Raji (cell line): ENCODE measurements around the gene CEACAM18.

Source experiments
- POLR2A ChIP-seq: IDR thresholded peaks from 2 replicates; pipeline ENCODE4 v1.6.1; 2011; ENCODE audit warnings: low read depth, low read length, control low read depth; ENCODE audit not compliant: insufficient read depth

CEACAM18 gene

DNA sequence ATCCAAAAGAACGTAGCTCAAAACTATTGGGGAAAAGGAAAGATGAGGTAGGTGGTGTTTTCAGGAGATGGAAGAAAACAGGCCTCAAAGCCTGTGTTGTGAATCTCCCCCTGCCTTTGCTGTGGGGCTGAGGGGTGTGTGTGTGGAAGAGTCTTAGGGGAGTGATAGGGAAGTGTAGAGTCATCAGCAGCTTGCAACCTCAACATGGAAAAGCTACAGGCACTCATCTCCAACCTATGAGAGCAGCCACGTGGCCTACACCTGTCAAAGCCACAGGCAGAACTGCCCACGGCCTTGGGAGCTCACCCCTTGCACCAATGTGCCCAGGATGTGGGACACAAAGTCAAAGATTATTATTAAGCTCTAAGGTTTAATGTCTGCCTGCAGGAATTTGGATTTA lies 27.6 kb downstream of the CEACAM18 start:
- TF ChIP-seq POLR2A: no peak

DNA sequence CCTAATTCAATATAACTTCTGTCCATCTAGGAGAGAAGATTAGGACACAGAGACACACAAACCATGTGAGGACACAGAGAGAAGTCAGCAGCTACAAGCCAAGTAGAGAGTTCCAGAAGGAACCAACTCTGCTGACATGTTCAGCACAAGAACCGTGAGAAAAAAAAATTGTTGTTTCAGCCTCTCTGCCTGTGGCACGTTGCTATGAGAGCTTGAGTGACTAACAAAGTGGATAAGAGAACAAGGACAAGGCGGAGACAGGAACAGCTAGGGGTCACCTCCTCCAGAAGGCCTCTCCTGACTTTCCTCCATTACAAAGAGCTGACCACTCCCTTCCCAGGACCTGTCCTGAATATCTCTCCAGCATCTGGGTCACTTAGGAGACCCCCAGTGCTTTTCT lies 28.9 kb downstream of the CEACAM18 start:
- TF ChIP-seq POLR2A: no peak

DNA sequence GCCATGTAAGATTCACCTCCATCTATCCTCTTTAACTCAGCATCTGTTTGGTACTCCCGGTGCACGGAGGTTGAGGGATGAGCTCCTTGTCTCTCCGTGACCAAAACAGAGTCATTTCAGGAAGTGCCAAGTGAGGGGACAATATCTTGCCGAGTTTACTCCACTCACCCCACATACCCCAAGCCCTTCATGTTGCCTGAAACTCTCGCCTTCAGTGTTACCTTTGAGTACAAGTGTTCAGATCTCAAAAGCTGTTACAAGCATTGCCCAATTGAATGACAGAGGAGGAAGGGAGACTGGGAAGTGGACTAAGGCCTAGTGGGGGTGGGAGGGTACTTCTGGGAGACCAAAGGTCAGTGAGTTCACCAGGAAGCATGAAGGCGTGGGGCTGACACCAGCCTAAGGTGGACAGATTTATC lies 29.3 kb downstream of the CEACAM18 start:
- no peak for TF ChIP-seq POLR2A

DNA sequence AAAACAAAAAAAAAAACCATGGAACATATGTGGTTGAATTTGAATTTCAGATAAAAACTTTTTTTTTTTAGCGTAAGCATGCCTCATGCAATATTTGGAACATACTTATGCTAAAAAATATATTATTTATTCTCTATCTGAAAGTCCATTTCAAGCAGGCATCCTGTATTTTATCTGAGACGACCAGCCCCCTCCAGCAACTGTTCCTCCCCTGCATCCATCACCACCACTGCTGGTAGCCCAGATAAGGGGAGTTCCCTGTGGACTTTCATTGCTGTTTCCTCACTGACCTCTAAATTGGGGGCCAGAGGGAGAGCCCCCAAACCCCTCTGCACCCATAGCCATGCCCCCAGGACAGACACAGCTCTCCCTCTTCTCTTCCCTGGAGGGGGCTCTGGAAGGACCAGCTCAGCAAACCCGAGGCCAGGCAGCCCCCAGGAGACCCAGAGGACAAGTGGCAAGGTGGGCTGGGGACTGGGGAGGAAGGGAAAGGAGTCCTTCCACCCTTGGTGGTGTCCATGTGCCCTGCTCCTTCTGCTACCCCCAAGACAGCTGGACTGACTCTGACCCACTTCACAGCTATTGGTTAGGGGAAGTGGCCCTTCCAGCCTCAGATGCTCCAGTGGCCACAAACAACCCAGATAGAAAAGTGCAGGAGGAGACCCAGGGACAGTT lies 29.9 kb downstream of the CEACAM18 start:
- TF ChIP-seq POLR2A: no peak

DNA sequence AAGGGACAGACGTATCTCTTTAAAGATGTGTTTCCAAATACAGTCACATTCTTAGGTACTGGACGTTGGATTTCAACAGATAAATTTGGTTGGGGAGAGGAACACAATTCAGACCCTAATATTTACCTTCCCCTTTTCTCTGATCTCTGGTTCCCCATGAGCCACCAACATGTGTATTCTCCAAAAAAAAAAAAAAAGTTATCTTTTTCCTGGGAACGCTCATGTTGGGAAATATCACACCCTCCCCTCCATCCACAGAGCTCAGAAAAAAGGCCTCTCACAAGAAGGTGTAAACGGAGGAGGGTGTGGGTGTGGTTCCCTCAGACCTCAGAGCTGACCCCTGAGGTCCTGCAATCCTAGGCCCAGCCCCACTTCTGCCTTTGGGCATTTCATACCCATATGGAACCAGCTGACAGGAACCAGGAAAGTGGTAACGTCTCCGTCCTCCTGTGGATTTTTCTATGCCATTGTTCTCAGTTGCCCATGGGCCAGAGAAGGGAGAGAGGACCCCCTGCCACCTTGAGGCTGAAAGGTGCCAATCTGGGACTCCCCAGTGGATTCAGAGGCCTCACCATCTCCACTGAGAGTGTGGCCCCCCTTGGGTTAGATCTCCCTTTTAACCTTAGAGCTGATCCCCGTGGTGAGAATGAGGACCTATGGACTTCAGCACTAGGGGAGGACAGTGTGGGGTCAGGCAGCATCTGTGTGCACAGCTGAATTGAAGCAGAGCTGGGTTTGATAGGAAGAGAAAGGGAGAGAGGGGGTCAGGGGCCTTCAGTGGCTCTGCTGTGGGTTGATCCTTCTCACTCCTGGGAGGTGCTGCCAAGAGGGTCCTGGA lies 31.7 kb downstream of the CEACAM18 start:
- TF ChIP-seq POLR2A: no peak

DNA sequence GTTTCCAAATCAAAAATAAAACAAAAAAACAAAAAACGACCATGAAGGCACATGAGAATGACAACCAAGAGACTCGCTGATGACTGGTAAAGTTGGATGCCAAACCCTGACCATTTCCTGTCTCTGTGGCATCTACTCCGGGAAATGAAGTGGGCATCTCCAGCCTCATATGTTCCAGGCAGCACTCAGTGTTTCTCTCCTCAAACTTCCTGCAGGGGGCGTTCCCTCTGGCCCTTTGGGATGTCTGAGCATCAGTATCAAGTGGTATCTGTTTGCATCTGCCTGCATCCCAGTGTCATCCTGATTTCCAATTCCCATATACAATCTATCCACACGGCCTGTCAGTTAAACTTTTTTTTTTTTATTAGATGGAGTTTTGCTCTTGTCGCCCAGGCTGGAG lies 33.0 kb downstream of the CEACAM18 start:
- no peak for TF ChIP-seq POLR2A

DNA sequence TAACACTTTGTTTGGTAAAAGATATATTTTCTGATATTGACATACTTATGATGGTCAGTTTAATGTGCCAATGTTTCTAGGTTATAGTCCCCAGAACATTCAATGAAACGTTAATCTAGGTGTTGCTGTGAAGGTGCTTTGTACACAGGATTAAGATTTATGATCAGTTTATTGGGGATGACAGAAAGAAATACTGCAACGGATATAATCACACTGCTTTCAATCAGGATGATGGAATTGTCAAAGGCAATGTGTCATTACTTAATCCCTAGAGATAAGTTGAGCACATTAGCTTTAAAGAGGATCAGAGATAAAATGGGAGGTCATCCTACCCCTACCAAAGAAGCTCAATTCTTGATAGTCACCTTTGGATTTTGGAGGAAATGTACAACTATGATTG lies 35.6 kb downstream of the CEACAM18 start:
- no peak for TF ChIP-seq POLR2A

DNA sequence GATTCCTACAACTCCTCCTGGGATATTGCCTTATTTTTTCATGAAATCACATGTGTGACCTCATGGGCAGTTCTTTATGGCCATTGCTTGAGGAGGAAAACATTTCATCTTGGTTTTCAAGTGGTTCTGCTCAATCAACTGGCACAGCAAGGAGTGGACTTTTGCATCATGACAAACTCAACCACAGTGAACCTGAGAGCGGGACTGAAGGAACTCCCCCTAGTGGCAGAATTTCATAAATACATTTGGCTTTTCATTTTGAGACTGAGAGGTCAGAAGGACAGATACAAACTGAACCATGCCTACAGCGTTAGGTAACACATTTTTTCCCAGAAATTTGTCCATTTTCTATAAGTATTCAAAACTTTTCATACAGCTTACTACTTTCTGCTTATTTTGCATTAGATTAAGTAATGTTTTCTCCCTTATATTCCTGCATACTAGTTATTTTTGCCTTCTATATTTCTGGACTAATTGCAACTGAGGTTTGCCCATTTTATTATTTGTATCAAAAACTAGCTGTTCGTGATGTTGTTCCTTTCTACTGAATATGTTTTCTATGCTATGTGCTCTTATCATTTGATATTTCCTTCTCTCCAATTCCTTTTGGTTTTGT lies 36.6 kb downstream of the CEACAM18 start:
- no peak for TF ChIP-seq POLR2A

DNA sequence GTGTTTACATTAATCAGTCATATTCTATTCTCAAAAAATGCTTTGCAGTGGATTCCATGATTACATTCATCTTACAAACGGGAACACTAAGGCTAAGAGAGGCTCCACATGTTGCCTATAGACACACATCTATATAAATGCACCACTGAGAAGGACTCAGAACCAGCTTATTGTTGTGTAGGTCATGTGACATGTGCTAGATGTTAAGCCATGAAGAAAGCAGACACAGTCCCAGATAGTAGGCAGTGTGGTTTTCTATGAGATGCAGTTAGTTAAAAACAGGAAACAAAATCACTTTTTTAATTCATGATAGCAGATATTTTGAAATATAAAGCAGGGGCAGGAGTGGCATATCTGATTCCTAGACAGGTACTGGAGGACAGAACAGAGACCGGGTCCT lies 42.4 kb downstream of the CEACAM18 start:
- TF ChIP-seq POLR2A: no peak

DNA sequence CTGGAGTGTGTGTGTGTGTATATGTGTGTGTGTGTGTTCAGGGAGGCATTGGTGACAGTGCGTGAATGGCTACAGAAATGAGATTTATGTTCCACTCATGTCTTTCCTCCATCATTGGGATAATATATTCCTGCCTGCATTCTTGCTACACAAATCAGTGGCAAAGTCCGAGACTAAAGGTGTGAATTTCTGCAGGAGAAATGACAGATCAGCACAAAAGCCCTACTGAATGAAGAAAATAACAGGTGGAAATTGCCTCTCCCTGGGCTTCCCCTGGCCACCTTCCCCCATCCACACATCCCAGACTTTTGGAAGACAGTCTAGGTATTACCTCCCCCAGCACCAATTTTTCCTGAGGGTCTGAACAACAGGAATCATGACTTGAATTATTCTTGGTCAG lies 43.0 kb downstream of the CEACAM18 start:
- no peak for TF ChIP-seq POLR2A

DNA sequence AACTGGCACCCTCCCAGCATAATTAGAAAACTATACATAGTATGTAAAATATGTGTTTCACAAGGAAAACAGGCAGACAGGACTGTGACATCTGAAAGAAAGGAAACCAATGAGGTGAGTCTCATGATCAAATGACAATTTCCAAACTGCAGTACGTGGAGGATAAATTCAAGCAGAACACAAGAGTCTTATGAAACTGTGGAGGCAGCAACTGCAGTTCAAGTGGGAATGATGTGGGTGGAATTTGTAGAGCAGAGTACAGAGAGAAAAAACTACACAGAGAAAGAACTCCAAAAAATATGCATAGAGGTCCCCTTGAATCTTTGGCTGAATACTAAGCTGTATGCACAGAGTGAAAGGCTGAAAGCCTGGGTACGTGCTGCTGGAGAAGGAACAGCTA lies 43.4 kb downstream of the CEACAM18 start:
- TF ChIP-seq POLR2A: no peak

DNA sequence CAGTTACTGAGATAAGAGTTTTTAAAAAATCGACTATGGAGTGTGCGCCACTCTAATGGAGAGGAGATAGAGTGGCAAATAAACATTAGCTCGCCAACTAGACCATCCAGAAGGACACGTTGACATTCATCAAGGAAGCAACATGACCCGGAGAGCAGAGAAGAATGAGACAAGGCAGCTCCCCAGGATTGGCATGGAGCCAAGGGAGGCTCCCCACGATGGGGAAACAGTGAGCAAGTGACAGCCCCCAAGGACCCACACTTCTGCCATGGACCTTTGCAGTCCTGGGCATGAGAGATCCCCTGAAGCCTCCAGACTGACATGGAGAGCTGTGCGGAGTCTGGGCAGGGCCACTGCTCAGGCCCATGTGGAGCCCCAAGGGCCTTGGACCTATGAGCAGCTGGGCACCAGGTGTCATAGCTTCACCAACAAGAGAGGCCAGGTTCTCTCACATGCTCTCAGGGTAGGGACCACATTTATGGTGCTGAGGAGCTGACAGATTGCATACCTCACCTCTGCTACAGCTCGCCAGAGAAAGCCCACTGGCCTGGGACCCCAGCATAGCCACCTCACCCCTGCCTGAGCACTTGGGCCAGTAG lies 46.4 kb downstream of the CEACAM18 start:
- TF ChIP-seq POLR2A: no peak

DNA sequence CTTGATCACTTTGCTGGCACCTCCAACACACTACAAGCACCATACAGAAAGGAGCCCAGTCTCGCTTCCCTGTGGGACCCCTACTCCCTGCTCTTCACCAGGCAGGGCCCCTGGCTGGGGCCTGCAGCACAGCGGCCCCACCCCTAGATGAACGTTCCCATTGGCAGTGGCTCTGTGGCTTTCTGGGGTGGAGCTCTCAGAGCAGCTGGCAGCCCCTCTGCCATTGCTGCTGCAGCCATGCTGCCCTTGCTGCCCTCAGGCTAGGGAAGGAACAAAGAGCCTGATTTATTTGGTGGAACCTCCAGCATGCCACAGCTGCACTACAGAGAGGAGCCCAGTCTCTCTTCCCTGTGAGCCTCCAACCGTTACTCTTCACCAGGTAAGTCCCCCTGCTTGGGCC lies 47.3 kb downstream of the CEACAM18 start:
- TF ChIP-seq POLR2A: no peak

DNA sequence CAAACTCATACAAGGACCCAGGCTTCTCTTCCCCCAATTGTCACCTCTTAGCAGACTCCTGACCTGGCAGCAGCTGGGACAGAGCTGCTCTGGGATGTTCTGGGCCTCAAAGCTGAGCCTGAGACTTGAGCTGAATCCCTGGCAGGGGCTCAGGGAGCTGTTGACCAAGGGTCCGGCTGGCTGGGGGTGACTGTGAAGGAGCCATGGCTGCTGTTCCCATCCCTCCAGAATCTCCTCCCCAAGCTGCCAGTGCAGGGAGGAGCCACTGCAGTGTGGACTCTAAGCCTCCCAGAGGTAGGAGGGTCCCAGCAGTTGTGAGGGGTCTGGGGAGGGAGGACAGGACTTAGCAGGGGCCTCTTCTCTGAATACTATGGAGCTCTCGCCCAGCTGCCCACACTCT lies 51.0 kb downstream of the CEACAM18 start:
- no peak for TF ChIP-seq POLR2A

DNA sequence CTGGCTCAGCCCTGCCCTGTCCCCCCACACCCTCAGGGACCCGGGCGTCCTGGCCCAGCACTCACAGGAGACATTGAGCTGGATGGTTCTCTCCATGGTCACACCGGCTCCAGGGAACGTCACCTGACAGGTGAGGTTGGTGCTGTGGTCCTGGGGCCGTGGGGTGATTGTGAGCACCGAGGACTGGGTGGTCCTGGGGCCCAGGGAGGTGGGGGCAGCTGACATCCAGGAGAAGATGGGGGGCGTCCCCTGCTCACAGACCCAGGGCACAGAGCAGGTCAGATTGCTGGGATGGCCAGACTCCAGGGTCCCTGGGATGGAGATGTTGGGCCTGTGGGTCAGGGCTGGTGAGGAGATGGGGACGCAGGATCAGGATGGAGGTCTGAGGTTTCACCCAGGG lies 52.3 kb downstream of the CEACAM18 start:
- TF ChIP-seq POLR2A: no peak
